Activated CD4-positive, alpha-beta T cell treated with anti-CD3 and anti-CD28 coated beads, Interleukin-2, Interleukin-6, amounts not matched to agents 100 ng/mL and 50 ng/mL, durations not matched to agents 16 hours and 8 hours (primary cell): ENCODE data around the gene NBAS.

Experiments
- DNase-seq: peaks from one replicate; pipeline ENCODE4 v3.0.0-alpha.2; 2020

NBAS gene

GRCh38 chr2:15400240-15400826 lies 160.8 kb downstream of the NBAS start:
- no peak for DNase-seq

GRCh38 chr2:15399241-15399640 lies 161.9 kb downstream of the NBAS start:
- no peak for DNase-seq

DNA sequence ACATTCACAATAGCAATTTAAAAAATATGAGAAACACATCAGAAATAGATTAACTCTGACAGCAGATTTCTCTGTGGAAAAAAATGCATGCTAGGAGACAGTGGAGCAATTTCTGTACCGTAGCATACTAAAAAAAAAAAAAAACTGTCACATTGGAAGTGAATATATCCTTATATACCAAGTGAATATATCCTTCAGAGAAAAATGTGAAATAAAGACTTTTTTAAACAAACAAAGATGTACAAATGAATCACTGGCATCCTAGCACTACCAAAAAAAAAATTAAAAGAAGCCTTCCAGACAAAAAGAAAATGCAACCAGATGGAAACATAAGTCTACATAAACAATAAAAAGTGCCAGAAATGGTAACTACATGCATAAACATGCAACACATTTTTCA lies 169.4 kb downstream of the NBAS start:
- DNase-seq: no peak

DNA sequence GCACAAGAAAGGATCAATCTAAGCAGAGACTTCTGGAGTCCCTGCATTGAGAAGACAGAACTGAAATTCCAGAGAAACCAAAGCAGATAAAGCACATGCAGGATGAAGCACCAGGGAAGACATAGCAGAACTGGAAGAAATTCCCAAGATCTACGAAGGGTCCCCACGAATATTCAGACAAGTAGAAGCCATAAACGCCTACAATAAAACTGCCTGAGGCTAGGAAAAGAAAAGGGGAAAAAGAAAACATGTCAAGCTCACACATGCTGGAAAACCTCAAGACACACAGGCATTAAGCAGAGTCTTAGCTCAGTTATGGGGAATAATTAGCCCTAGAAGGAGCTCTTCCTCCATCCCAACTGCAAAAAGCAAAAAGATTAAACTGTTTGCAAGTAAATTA lies 171.2 kb downstream of the NBAS start:
- DNase-seq: no peak

- DNase-seq: no peak
These were observed 171.8 kb downstream of the NBAS start for GRCh38 chr2:15389326-15389700.

DNA sequence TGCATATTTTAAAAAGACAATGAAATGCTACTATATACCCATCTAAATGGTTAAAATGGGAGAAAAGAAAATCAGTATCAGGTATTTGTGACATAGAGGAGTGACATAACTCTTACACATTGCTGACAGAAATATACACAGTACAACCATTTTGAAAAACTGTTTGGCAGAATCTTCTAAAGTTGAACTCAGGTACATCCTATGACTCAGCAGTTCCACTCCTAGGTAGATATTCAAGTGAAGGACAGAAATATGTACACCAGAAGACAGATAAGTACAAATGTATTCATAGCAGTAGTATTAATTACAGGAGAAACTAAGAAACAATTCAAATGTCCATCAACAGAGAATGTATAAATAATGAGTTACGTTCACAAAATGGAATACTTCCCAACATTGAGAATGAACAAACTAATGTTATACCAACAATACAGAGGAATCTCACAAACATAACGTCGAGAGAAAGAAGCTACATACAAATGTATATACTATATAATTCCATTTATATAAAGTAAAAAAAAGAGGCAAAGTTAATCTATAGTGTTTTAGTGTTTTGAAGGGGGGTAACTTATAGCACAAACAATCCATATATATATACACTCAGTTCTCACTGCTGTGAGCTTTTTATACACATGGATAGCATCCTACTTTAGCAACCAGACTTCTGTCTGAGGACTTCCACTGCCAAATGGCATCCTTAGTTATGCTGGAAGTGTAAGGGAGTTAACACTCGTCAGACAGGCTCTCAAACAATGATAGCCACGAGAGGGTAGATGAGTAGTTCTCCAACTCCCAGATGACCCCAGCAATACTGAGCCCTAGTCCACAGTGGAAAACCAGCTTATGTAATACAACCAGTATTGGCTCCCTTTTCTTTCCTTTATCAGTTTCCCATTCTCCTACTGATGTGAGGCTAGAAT lies 172.5 kb downstream of the NBAS start:
- no peak for DNase-seq

DNA sequence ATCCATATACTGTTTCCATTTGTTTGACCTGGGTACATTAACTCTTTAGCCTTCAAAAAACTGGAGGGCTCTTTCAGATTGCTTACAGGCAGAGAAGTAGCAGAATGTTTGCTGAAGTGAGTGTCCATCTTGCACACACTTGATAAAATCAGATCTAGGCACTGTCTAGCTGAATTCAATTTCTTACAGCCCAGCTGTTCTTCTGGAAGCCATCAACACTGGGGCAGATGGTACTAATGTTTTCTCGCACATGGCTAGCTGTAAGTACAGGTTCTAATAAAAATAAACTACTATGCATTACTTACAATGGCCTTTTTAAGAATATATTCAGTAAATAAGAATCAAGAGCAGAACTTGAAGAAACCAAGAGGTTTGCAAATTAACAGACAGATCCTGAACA lies 175.9 kb downstream of the NBAS start:
- no peak for DNase-seq

GRCh38 chr2:15383695-15384350 lies 177.3 kb downstream of the NBAS start:
- no peak for DNase-seq

DNA sequence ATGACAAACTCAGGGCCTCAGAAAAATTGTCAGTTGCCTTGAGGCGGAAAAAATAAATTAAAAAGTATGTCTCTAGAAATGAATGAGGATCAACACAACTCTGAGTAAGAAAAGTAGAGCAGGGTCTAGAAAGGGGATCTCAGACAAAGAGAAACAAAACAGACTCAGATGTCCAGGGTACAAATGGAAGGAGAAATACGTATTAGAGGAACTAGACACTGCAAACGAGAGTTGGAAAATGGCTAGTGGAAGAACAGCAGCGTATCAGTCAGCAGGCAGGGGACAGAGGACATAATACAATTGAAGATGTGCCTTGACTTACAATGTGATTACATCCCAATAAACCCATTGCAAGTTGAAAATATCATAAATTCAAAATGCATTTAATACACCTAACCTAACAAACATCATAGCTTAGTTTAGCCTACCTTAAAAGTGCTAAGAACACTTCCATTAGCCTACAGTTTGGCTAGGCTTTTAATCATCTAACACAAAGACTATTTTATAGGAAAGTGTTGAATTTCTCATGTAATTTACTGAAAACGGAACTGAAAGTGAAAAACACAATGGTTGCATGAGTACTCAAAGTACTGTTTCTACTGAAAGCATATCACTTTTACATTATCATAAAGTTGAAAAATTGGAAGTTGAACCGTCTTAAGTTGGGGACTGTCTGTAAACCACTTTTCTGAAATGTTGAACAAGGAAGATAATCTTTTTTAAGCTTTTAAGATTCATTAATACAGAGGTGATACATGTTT lies 182.8 kb downstream of the NBAS start:
- DNase-seq: peak; percentile 44

GRCh38 chr2:15377202-15377601 lies 183.9 kb downstream of the NBAS start:
- no peak for DNase-seq

DNA sequence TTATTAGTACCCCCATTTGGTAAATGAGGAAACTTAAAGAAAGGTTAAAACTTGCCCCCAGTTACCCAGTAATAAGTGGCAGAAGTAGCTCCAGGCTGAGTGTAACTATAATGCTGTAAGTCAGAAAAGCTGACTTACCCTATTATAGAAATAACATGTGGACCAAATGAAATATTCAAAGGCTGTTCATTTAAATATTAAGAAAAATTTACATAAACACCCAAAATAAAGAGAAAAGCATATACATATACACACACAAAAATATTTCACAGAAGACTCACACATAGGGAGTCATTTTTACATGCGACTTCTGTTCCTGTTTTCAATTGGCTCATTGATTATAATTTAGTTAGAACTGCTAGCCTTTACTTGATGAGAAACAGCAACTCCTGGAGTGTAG lies 189.1 kb downstream of the NBAS start:
- no peak for DNase-seq

DNA sequence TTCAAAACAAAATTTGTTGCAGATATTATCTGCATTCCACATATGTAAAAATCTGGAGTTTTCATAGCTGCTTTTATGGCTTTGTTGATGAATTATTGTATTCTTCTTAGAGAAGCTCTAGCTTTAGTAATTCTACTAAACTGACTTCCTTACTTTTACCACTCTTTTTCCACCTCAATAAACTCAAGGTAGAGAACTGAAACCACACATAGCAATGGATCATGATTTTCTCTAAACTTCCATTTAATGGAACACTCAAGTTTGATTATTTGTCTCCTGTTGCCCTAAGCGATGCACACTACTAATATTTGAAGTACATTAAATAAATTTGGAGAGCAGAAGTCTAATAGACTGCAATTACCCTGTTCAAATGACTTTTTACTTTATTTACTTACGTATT lies 192.0 kb downstream of the NBAS start:
- DNase-seq: no peak

- DNase-seq: no peak
These were observed 193.4 kb downstream of the NBAS start for GRCh38 chr2:15367715-15368114.

- no peak for DNase-seq
These were observed 193.9 kb downstream of the NBAS start for GRCh38 chr2:15367205-15367604.

GRCh38 chr2:15365411-15365810 lies 195.7 kb downstream of the NBAS start:
- DNase-seq: no peak

DNA sequence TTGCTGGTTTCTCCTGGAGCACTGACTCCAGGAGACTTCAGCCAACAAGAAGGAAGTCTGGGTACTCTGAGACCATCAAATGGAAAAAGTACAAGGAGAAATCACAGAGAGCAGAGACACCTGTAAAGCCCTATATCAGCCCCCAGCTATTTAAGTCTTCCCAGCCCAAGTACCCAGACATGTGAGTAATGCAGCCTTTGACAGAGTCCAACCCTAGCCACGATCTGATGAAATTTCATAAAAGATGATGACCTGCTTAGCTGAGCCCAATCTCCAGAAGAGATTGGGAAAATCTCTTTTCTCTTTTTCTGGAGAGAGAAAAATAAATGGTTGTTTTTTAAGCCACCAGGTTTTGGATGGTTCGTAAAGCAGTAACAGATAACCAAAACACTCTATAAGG lies 196.6 kb downstream of the NBAS start:
- DNase-seq: no peak

- DNase-seq: no peak
These were observed 197.4 kb downstream of the NBAS start for GRCh38 chr2:15363734-15364133.

DNA sequence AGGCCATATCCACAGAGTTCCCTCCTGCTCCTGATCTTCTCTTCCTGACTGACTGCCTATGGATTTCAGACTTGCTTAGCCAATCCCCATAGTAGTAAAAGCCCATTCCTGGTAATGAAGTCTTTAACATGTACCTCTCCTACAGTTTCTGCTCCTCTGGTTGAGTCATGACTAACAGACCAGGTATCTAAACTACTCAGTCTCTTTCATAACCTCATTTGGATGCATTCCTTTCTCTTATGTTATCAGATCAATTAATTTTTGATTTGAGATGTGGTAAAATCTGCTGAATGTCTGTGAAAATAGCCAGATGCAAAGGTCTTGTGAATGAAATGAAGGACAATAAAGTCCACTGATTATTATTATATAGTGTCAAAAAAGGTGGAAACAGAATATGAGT lies 198.0 kb downstream of the NBAS start:
- peak; percentile 9 for DNase-seq

- DNase-seq: no peak
These were observed 201.2 kb downstream of the NBAS start for GRCh38 chr2:15359716-15360531.

GRCh38 chr2:15357922-15358321 lies 203.2 kb downstream of the NBAS start:
- DNase-seq: no peak

DNA sequence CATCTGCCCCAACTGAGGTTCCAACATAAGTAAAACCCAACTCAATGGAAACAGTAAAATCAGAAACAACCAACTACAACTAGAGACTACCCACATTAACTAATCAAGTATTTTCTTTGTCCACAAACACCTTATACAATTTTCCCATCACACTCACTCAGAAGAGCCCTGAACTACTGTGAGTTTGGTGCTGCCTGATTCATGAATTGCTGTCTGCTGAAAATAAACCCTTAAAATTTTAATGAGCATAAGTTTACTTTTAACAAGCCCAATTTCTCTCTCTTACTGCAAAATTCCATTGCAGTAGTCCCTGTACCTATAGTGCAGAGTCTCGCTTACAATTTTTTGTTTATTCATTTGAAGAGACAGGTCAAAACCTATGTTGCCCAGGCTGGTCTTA lies 203.9 kb downstream of the NBAS start:
- no peak for DNase-seq

DNA sequence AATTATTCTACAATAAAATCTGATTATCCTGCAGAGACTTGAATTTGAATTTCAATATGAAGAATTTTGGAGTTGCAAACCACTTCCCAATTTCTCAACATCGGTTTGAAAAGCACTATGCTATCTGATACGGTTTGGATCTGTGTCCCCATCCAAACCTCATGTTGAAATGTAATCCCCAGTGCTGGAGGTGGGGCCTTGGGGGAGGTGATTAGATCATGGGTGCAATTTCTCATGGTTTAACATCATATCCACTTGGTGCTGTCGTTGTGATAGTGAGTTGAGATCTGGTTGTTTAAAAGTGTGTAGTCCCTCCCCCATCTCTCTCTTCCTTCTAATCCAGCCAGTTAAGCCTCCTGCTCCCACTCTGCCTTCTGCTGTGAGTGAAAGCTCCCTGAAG lies 205.7 kb downstream of the NBAS start:
- no peak for DNase-seq
